ENCODE data around the gene GRIK3.

The GRIK3 gene

DNA sequence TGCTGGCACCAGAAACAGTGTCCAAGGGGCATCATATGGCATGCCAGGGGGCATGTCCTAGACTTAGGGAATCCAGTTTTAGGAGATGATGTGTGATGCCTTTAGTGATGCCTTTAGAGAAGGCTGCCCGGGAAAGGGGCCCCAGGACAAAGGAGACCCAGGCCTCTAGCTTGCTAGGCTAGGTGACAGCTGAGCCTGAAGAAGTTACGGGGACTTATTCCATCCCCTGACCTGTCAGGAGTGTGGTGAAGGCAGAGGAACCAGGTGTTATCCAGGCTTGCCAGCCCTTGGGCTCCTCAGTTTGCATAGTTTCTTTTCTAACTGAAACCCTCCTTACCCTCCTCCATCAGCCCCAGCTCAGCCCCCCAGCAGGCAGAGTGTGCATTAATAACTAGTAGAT lies 281.9 kb downstream of the GRIK3 start:
- no peak for DNase-seq

GRCh38 chr1:36751525-36751924 lies 282.8 kb downstream of the GRIK3 start:
- no peak for DNase-seq

- no peak for DNase-seq
Observed at GRCh38 chr1:36748466-36748865, 285.8 kb downstream of the GRIK3 start.
